Spleen (tissue), 11 donors: ENCODE measurements around the gene FILIP1. TPM values are rescaled to one million over a fixed set of nuclear protein-coding genes. Genes with fewer than 3 reads are reported as not detected.

ENCODE experiments used
- DNase-seq: peaks from one replicate; pipeline ENCODE4 v3.0.0-alpha.2; 2020
- H3K27ac ChIP-seq, 8 donors: fragments of 200-600 bp; sonication (generic) in 7 of 8; 1 replicate in 4 of 8; 2 replicates in 4 of 8; pipeline versions ENCODE4 v1.5.0 to v1.8.0; 2016 to 2021; ENCODE audit warnings: inconsistent platforms in 4 of 8, mild to moderate bottlenecking in 4 of 8, moderate library complexity in 1 of 8
- H3K27me3 ChIP-seq, 7 donors: fragments of 200-600 bp; sonication (generic) in 6 of 7; replicated peaks in 1 of 7; 1 replicate in 4 of 7; 2 replicates in 3 of 7; pipeline versions ENCODE4 v1.5.0 to v1.8.0; 2016 to 2021; ENCODE audit warnings: inconsistent platforms in 3 of 7, mild to moderate bottlenecking in 1 of 7
- H3K36me3 ChIP-seq, 6 donors: fragments of 200-600 bp; sonication (generic) in 5 of 6; 1 replicate in 4 of 6; 2 replicates in 2 of 6; pipeline versions ENCODE4 v1.5.0 to v1.8.0; 2016 to 2021; ENCODE audit warnings: inconsistent platforms in 2 of 6
- H3K4me1 ChIP-seq, 6 donors: fragments of 200-600 bp; sonication (generic) in 5 of 6; 1 replicate in 3 of 6; 2 replicates in 3 of 6; pipeline versions ENCODE4 v1.5.0 to v1.8.0; 2016 to 2021; ENCODE audit warnings: inconsistent platforms in 3 of 6
- H3K4me3 ChIP-seq, 8 donors: fragments of 200-600 bp; sonication (generic) in 7 of 8; 1 replicate in 4 of 8; 2 replicates in 4 of 8; pipeline versions ENCODE4 v1.5.0 to v1.8.0; 2016 to 2021; ENCODE audit warnings: inconsistent platforms in 4 of 8, mild to moderate bottlenecking in 4 of 8, moderate library complexity in 2 of 8
- H3K9me3 ChIP-seq, 8 donors: fragments of 200-600 bp; sonication (generic) in 7 of 8; 1 replicate in 4 of 8; 2 replicates in 4 of 8; pipeline versions ENCODE4 v1.5.0 to v1.8.0; 2016 to 2021; ENCODE audit warnings: inconsistent platforms in 4 of 8
- POLR2A ChIP-seq, 3 donors: fragments of 450-650 bp; IDR thresholded peaks; one replicate each; pipeline ENCODE4 v1.5.1; 2017; ENCODE audit warnings: antibody characterized with exemption in 3 of 3, mild to moderate bottlenecking in 1 of 3
- POLR2AphosphoS5 ChIP-seq, 3 donors: sonication (generic); formaldehyde crosslinking; IDR thresholded peaks; one replicate each; pipeline ENCODE4 v1.5.1; 2017; ENCODE audit warnings: antibody characterized with exemption in 3 of 3
- WGBS, 5 donors: extraction: QIAGEN DNeasy Blood & Tissue Kit in 3 of 5; methylation state at CpG; one replicate each; pipeline versions ENCODE4 v1.1.5 to v1.1.7; 2013 to 2018; 5-methylcytosine and 5-hydroxymethylcytosine counted together
- intact Hi-C: fragments of 100-400 bp; cut with DNase I; formaldehyde crosslinking; loops from one replicate; pipeline ENCODE4 v1.15.0; 2023; ENCODE audit warnings: low total_unique reads
- polyA plus RNA-seq, 3 donors: library from polyadenylated mRNA; stranded (reverse); fragments of 200-250 nt; gene quantifications; one replicate each; pipeline ENCODE4 v1.2.1, GENCODE V29; 2013
- total RNA-seq, 7 donors: library from RNA; depleted of rRNA in 3 of 7; stranded (reverse); fragments of >200 nt in 3 of 7; fragmentation: NEBNext Ultra II Directional in 4 of 7; extraction: Animal tissue kit (Norgen Biotek cat#: 25700) in 4 of 7; gene quantifications; one replicate each; pipeline versions ENCODE4 v1.1.0 to v1.2.1, GENCODE V29; 2016 to 2021
- TF ChIP-seq, protein P1 (sequence below), 11 experiments: fragments of 200-600 bp in 7 of 11; fragments of 450-650 bp in 4 of 11; sonication (generic) in 4 of 11; IDR thresholded peaks in 8 of 11; conservative IDR thresholded peaks in 3 of 11; 1 replicate in 7 of 11; 2 replicates in 4 of 11; pipeline versions ENCODE4 v1.4.0 to v1.8.0; 2016 to 2021; ENCODE audit warnings: antibody characterized with exemption in 11 of 11, inconsistent platforms in 4 of 11, mild to moderate bottlenecking in 1 of 11
- donor health status: healthy with polysubstance abuse.
- donor health status: DM: no; HTN: no; CAD: no; lungs with moderate emphysema.
- donor health status: DM: no; HTN: no; CAD: no.
- donor health status: Bipolar disorder and iron deficiency.
- donor health status: healthy.
- donor health status: DM: no; HTN: no; CAD: no.
- donor health status: DM: yes; HTN: yes; CAD: no.

The FILIP1 gene
- total and polyA plus RNA-seq, 10 donors, result 0.11 to 0.59 (median 0.38) TPM

DNA sequence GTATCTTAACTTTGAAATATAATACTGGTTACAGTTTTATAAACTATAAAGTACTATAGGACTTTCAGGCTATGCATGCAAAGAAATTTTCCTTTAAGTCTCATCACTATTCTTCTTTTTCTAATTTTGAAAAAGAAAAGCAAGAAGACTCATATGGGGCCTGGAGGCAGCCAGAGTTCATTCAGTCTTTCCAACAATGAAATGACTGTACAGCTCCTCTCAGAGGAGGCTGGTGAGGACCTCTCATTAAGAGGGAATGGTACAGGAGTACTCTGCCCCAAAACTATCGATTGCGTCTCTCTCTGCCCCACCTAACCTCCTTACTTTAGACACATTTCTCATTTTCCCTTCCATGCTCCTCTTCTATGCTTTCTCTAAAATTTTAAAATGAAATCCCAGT, 66.3 kb downstream of the FILIP1 start:
- TF ChIP-seq POLR2A (IDR thresholded peaks at IDR 0.05) (no peak), POLR2AphosphoS5 (IDR thresholded peaks at IDR 0.05) (no peak)
- TF ChIP-seq, protein P1, sequence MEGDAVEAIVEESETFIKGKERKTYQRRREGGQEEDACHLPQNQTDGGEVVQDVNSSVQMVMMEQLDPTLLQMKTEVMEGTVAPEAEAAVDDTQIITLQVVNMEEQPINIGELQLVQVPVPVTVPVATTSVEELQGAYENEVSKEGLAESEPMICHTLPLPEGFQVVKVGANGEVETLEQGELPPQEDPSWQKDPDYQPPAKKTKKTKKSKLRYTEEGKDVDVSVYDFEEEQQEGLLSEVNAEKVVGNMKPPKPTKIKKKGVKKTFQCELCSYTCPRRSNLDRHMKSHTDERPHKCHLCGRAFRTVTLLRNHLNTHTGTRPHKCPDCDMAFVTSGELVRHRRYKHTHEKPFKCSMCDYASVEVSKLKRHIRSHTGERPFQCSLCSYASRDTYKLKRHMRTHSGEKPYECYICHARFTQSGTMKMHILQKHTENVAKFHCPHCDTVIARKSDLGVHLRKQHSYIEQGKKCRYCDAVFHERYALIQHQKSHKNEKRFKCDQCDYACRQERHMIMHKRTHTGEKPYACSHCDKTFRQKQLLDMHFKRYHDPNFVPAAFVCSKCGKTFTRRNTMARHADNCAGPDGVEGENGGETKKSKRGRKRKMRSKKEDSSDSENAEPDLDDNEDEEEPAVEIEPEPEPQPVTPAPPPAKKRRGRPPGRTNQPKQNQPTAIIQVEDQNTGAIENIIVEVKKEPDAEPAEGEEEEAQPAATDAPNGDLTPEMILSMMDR (IDR thresholded peaks at IDR 0.05 in 8 of 11, conservative IDR thresholded peaks at IDR 0.05 in 3 of 11), result no peak
- no peak for DNase-seq
- no peak overlapping the region for H3K27ac ChIP-seq
- H3K27me3 ChIP-seq, result no peaks in the 10 kb centered on the region
- no peak overlapping the region for H3K4me3 ChIP-seq
- H3K4me1 ChIP-seq, result peaks cover 0 to 3% (median 0%) of the 10 kb centered on the region in 6 donors
- intact Hi-C loops, result no loop called here
- no peaks in the 10 kb centered on the region for H3K36me3 ChIP-seq
- H3K9me3 ChIP-seq, result no peaks in the 10 kb centered on the region
- WGBS, 5 donors, result 88 to 100% (median 96%) methylated on average over 2 of the region's 2 CpGs

DNA sequence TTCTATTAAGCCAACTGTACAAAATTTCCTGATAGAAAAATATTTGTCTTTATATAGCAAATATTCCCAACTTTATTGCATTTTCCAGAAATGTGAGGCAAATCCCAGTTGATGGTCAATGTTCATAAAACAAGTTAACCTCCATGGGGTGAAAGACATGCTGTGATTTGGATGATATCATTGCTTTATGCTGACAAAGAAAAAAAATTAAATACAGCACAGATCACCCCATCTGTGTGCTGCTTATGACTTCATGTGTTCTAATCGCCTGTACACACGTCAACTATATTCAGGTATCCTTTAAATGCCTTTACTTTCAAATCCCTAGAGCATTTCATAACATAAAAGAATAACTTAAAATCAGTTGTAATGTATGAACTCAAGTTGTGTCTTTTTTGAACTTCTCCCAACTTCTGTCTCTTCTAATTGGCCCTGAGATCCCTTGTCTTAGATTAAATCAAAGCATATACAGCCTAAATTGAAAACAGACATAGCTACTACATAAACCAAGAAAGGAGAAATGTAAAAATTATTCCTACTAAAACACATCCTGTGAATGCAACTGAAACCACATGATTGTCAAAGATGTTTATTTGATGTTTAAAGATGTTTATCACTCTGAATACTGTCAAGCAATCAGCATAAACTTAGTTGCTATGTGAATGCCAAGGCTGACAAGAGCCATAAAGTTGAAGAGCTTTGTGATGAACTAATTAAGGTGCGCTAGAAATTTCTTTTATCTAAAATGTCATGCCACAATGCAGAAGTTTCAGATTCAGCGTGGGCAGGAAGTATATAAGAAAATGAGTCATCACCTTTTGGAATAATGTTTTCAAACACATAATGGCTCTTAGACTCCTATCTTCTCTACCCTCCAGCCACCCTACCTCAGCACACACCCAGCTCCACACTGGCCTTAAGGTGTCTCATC, 68.7 kb downstream of the FILIP1 start:
- Histone ChIP-seq H3K27ac (no peak overlapping the region), H3K27me3 (no peaks in the 10 kb centered on the region), H3K4me3 (no peak overlapping the region), H3K9me3 (no peaks in the 10 kb centered on the region), H3K36me3 (no peaks in the 10 kb centered on the region), H3K4me1 (no peaks in the 10 kb centered on the region)
- WGBS, 5 donors, result 61 to 72% (median 70%) methylated on average over 4 of the region's 4 CpGs
- no peak for DNase-seq
- intact Hi-C loops, result no loop called here
- TF ChIP-seq, protein P1 (IDR thresholded peaks at IDR 0.05 in 8 of 11, conservative IDR thresholded peaks at IDR 0.05 in 3 of 11), result no peak

DNA sequence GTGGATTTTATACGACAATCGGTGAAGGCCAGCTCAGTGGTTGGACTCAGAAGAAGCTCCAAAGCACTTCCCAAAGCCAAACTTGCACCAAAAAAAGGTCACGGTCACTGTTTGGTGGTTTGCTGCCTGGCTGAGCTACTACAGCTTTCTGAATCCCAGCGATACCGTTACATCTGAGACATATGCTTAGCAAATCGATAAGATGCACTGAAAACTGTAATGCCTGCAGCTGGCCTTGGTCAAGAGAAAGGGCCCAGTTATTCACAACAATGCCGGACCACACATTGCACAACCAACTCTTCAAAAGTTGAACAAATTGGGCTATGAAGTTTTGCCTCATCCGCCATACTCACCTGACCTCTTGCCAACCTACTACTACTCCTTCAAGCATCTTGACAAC, 70.2 kb downstream of the FILIP1 start:
- TF ChIP-seq POLR2AphosphoS5 (IDR thresholded peaks at IDR 0.05), result no peak
- TF ChIP-seq POLR2A (IDR thresholded peaks at IDR 0.05), result no peak
- TF ChIP-seq, protein P1 (IDR thresholded peaks at IDR 0.05 in 8 of 11, conservative IDR thresholded peaks at IDR 0.05 in 3 of 11), result no peak

DNA sequence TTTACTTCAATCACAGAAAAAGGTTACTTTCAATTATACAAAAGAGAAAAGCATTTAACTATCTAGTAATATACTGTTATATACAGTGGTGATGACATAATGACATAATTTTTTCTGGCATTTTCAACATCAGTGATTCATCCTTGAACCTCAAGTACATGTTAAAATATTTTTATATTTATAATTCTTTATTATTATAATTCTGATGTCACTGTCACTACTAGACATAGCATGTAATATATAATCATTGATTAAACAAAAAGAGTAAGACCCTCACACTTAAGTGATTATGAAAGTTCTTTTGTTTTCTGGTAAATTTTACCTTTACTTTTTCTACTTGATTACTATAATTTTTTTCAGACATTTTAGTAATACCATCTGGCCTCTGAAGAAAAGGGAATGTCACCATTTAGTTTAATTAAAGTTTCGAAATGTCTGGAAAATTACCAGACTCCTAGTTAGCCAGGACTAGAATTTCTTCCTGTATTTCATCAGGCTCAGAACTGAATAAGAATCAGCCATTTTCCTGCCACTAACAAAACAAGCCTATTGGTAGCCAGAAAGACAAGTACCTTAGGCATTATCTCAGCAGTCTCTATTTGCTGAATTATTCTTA, 71.5 kb downstream of the FILIP1 start:
- Histone ChIP-seq H3K36me3 (no peaks in the 10 kb centered on the region), H3K27ac (no peak overlapping the region), H3K27me3 (no peaks in the 10 kb centered on the region), H3K4me1 (no peaks in the 10 kb centered on the region), H3K9me3 (no peaks in the 10 kb centered on the region), H3K4me3 (no peak overlapping the region)
- intact Hi-C loops, result no loop called here
- DNase-seq, result no peak
- TF ChIP-seq, protein P1 (IDR thresholded peaks at IDR 0.05 in 8 of 11, conservative IDR thresholded peaks at IDR 0.05 in 3 of 11), result no peak
- TF ChIP-seq POLR2AphosphoS5 (IDR thresholded peaks at IDR 0.05), result no peak
- TF ChIP-seq POLR2A (IDR thresholded peaks at IDR 0.05), result no peak
- WGBS, 5 donors, result 64 to 70% (median 67%) methylated on average over 1 of the region's 1 CpG

More for the DNA sequence above, 70.2 kb downstream of the FILIP1 start:
- no peaks in the 10 kb centered on the region for H3K36me3 ChIP-seq
- H3K4me1 ChIP-seq, result no peaks in the 10 kb centered on the region
- H3K4me3 ChIP-seq, result no peak overlapping the region
- intact Hi-C loops, result no loop called here
- no peaks in the 10 kb centered on the region for H3K9me3 ChIP-seq
- DNase-seq, result no peak
- 85 to 91% (median 85%) methylated on average over 8 of the region's 8 CpGs for WGBS, 5 donors
- H3K27me3 ChIP-seq, result no peaks in the 10 kb centered on the region
- no peak overlapping the region for H3K27ac ChIP-seq
